Lung (tissue), 12 donors: ENCODE measurements around the gene NCOA7. TPM values are rescaled to one million over a fixed set of nuclear protein-coding genes. Genes with fewer than 3 reads are reported as not detected.

Source experiments
- ATAC-seq: fragments of 200-7000 bp; cut with Tn5 transposase; one replicate; pipeline ENCODE4 v1.9.1; 2020; ENCODE audit warnings: moderate number of reproducible peaks; ENCODE audit not compliant: insufficient read depth, low FRiP score
- DNase-seq, 3 donors: peaks; one replicate each; pipeline ENCODE4 v3.0.0-alpha.2; 2013 to 2017
- H3K27ac ChIP-seq, 2 donors: one replicate each; pipeline ENCODE4 v1.5.1; 2013; ENCODE audit warnings: mild to moderate bottlenecking in 2 of 2, moderate library complexity in 2 of 2, control low read depth in 1 of 2, inconsistent platforms in 1 of 2, low read depth in 1 of 2, low read length in 1 of 2
- H3K27me3 ChIP-seq, 3 donors: one replicate each; pipeline ENCODE4 v1.5.1; 2013; ENCODE audit warnings: low read length in 2 of 3; ENCODE audit not compliant: control insufficient read depth in 3 of 3, insufficient read depth in 3 of 3
- H3K36me3 ChIP-seq, 4 donors: one replicate each; pipeline ENCODE4 v1.5.1; 2013; ENCODE audit warnings: low read length in 4 of 4, mild to moderate bottlenecking in 1 of 4, moderate library complexity in 1 of 4; ENCODE audit not compliant: control insufficient read depth in 4 of 4, insufficient read depth in 4 of 4
- H3K4me1 ChIP-seq, 5 donors: one replicate each; pipeline ENCODE4 v1.5.1; 2013; ENCODE audit warnings: low read length in 5 of 5, mild to moderate bottlenecking in 2 of 5, moderate library complexity in 1 of 5; ENCODE audit not compliant: control insufficient read depth in 5 of 5, insufficient read depth in 5 of 5
- H3K4me3 ChIP-seq: one replicate; pipeline ENCODE4 v1.5.1; 2013; ENCODE audit warnings: mild to moderate bottlenecking, control low read depth, moderate library complexity
- H3K9ac ChIP-seq, 2 donors: one replicate each; pipeline ENCODE4 v1.5.1; 2013; ENCODE audit warnings: low read length in 2 of 2, control low read depth in 1 of 2; ENCODE audit not compliant: insufficient read depth in 1 of 2
- H3K9me3 ChIP-seq, 4 donors: one replicate each; pipeline ENCODE4 v1.5.1; 2013; ENCODE audit warnings: low read length in 3 of 4, mild to moderate bottlenecking in 1 of 4, moderate library complexity in 1 of 4; ENCODE audit not compliant: control insufficient read depth in 4 of 4, insufficient read depth in 3 of 4
- CTCF ChIP-seq: IDR thresholded peaks from 2 replicates; pipeline ENCODE4 v1.5.1; 2012; ENCODE audit warnings: mild to moderate bottlenecking; ENCODE audit errors: control extremely low read depth, extremely low read depth
- WGBS, 2 donors: extraction: QIAGEN DNeasy Blood & Tissue Kit; methylation state at CpG; one replicate each; pipeline ENCODE4 v1.1.7; 2013; 5-methylcytosine and 5-hydroxymethylcytosine counted together
- polyA plus RNA-seq, 2 donors: library from polyadenylated mRNA; stranded (reverse); fragments of 200-250 nt; gene quantifications; one replicate each; pipeline ENCODE4 v1.2.1, GENCODE V29; 2013
- total RNA-seq, 2 donors: library from RNA; depleted of rRNA in 1 of 2; stranded (reverse); fragments of >200 nt in 1 of 2; gene quantifications; one replicate each; pipeline ENCODE4 v1.2.1, GENCODE V29; 2014 to 2021
- donor health status: control.
- donor health status: control.
- donor health status: Bipolar disorder and iron deficiency.
- donor health status: healthy.
- donor health status: DM: yes; HTN: yes; CAD: no.

NCOA7 gene
- total and polyA plus RNA-seq, 4 donors: 28.9 to 81.4 (median 57.2) TPM

- 71 to 93% methylated on average over 1 of the region's 1 CpG for WGBS, 2 donors
- DNase-seq: no peak
- Histone ChIP-seq H3K27ac (peak overlapping the region; percentile 50 to 75), H3K36me3 (no peaks in the 10 kb centered on the region), H3K4me3 (no peak overlapping the region), H3K4me1 (peaks cover 0 to 15% (median 0%) of the 10 kb centered on the region in 5 donors), H3K9me3 (no peaks in the 10 kb centered on the region), H3K27me3 (no peaks in the 10 kb centered on the region), H3K9ac (no peak overlapping the region)
- TF ChIP-seq CTCF: no peak
- ATAC-seq: peak; percentile 22
Observed at GRCh38 chr6:125945378-125946141, 154.8 kb downstream of the NCOA7 start.

GRCh38 chr6:125947615-125948014 lies 156.9 kb downstream of the NCOA7 start:
- ATAC-seq (peak; percentile 35), DNase-seq (no peak)
- no peak overlapping the region for H3K27ac ChIP-seq
- H3K36me3 ChIP-seq: no peaks in the 10 kb centered on the region
- H3K4me1 ChIP-seq: peaks cover 0 to 15% (median 0%) of the 10 kb centered on the region in 5 donors
- H3K27me3 ChIP-seq: no peaks in the 10 kb centered on the region
- H3K9me3 ChIP-seq: no peaks in the 10 kb centered on the region
- H3K4me3 ChIP-seq: no peak overlapping the region
- TF ChIP-seq CTCF: no peak
- WGBS, 2 donors: 67 to 89% methylated on average over 2 of the region's 2 CpGs
- H3K9ac ChIP-seq: no peak overlapping the region

GRCh38 chr6:125948455-125948854 lies 157.7 kb downstream of the NCOA7 start:
- no peak for DNase-seq
- Histone ChIP-seq H3K9me3 (no peaks in the 10 kb centered on the region), H3K27ac (no peak overlapping the region), H3K4me1 (peaks cover 0 to 15% (median 0%) of the 10 kb centered on the region in 5 donors), H3K27me3 (no peaks in the 10 kb centered on the region), H3K36me3 (no peaks in the 10 kb centered on the region), H3K9ac (no peak overlapping the region), H3K4me3 (no peak overlapping the region)
- WGBS, 2 donors: 88 to 89% methylated on average over 3 of the region's 3 CpGs
- TF ChIP-seq CTCF: no peak
- ATAC-seq: no peak
